HG03520 (cell line): ENCODE measurements around the gene LARP4.
"Not testable (repeated sequence)": the region's sequence is repeated elsewhere in the genome, so short reads cannot be mapped to it uniquely, and the experiment has no call there.

Source experiments
- ATAC-seq: cut with Tn5 transposase; IDR thresholded peaks from one replicate; pipeline ENCODE4 v1.9.1; 2021; ENCODE audit warnings: mild to moderate bottlenecking, moderate library complexity; ENCODE audit not compliant: unreplicated experiment

The LARP4 gene

DNA sequence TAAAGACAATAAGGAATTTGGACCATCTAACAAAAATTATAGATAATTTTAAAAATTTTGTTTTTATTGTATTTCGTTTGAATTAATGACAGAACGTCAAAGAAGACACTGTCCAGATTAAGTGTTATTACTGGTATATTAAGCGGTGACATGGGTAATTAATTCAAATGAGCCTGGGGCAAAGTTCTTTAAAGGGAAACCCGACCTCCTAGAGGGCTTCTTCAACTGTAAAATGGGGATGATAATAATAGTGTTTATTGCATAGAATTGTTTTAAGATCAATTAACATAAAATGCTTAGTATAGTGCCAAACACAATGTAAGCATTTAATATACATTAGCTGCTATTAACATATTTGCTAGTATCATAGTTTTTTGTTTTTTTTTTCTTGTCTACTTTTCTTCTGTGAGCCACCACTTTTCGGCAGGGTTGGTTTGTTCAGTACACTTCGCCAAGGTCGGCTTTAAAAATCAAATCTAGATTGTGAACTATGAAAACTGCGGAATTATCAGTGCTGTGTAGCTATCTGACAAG lies 514 bp upstream of the LARP4 start:
- no peak for ATAC-seq

DNA sequence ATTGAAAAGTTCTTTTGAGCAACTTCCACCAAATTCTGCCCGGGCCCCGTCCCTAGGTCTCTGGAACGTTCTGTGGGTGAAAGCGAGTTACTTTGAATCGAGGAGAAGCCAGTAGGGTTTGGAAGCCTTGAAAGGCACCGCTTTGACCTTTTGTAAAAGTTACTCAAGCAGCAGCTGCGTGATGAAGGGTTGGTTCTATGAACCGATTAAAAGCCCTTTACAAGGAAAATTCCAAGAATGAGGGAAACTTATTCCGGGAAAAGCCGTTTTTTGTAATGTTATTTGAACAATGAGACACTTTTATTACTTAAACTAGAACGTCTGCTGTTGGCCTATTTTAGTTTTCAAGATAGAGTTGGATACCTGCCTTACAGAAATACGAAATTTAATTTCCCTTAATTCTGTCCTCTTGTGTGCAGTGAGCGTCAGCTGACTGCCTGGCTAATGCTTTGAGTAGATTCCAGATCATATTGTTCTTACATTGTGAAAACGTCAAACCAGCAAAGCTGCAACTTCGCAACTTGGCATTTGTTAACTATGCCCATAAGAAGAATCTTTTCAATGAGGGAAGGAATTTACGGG lies 906 bp downstream of the LARP4 start:
- no peak for ATAC-seq

DNA sequence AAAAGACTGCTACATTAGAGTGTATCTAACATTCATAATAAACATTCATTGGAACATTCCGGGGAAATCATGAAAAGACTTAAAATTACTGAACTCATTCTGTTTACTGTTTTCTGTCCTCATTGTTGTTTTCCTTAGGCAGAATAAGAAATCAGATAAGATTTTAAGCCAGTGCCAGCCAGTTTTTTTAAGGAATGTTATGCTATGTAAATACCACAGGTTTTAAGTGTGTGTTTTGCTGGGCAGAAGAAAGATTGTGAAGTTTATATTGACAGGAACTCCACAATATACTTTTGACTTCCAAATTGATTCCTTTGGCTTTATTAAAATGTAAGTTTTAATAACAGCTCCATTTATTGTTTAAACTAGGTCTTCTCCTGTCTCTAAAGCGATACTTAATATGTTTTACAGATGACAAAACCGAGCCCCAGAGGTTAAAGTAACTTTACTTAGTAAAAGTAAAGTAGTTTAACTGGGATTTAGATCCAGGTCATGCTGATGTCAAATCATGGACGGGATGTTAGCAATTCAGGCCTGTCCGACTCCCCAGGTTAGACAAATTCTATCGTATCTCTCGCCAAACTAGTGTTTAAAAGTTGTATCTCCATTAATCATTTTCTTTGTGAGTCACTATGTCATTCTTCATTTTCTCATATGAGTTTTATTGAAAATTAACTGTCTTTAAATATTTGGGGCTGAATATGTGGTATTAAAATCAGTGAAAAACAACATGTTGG lies 1.7 kb downstream of the LARP4 start:
- ATAC-seq: no peak

DNA sequence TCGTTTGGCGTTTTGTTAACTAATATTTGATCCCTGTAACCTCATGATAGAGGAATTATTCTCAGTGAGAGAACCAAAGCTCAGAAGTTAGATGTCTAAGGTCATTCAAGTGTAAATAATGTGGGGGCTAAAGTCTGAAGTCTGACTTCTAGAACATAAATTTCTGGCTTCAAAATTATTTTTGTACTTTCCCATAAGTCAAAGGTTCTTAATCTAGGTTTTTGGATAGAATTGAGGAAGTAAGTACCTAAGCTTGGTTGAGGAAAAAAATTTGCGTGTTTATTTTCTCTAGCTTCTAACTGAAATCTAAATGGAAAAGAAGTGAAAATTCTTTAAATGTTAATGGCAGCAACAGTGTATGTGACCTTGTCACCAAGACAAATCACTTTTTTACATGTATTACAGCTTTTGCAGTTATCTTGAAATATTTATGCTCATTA lies 2.3 kb downstream of the LARP4 start:
- no peak for ATAC-seq

DNA sequence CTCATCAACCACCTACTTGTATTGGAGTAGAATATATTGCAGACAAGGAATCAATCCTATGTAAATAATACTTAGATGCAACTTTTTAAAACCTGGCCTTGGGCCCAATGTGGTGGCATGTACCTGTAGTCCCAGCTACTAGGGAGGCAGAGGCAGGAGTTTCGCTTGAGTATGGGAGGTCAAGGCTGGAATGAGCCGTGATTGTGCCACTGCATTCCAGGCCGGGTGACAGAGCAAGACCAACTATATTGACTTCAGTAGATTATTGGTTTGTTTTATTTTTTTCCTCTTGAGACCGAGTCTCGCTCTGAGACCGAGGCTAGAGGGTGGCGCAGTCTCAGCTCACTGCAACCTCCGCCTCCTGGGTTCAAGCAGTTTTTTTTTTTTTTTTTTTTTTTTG lies 3.6 kb downstream of the LARP4 start:
- no peak for ATAC-seq

DNA sequence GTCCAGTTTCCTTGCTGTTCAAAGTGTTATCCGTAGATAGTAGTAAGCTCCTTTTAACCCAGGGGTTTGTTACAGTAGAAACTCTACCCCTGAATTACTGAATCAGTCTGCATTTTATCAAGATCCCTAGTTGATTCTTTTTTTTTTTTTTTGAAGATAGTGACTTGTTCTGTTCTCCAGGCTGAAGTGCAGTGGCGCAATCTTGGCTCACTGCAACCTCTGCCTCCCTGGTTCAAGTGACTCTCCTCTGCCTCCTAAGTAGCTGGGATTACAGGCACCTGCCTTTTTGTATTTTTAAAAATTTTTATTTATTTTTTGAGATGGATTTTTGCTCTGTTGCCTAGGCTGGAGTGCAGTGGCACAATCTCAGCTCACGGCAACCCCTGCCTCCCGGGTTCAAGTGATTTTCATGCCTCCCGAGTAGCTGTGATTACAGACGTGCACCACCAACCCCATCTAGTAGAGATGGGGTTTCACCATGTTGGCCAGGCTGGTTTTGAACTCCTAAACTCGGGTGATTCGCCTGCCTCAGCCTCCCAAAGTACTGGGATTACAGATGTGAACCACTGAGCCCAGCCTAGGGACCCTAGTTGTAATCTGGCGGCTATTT lies 10.5 kb downstream of the LARP4 start:
- ATAC-seq: no peak

DNA sequence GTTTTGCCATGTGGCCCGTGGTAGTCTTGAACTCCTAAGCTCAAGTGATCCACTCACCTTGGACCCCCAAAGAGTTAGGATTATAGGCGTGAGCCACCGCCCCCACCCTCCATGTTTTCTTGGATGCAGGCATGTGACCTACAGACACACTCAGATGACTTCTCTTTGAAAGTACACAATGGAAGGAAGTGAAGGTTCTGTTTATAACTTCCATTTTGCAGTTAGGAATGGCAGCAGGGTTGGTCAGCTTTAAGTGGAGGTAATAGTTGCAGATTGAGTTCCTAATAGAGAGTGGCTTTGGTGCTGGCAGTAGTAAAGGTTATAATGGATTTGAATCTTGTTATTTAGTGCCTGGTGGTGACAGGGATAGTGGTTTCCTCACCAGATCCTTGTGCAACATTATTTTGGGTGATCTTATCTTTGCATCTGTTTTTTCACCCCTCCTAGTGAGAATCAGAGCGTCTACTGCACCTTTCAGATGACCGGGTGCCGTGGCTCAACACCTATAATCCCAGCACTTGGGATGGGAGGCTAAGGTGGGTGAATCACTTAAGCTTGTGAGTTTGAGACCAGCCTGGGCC lies 15.3 kb downstream of the LARP4 start:
- no peak for ATAC-seq

DNA sequence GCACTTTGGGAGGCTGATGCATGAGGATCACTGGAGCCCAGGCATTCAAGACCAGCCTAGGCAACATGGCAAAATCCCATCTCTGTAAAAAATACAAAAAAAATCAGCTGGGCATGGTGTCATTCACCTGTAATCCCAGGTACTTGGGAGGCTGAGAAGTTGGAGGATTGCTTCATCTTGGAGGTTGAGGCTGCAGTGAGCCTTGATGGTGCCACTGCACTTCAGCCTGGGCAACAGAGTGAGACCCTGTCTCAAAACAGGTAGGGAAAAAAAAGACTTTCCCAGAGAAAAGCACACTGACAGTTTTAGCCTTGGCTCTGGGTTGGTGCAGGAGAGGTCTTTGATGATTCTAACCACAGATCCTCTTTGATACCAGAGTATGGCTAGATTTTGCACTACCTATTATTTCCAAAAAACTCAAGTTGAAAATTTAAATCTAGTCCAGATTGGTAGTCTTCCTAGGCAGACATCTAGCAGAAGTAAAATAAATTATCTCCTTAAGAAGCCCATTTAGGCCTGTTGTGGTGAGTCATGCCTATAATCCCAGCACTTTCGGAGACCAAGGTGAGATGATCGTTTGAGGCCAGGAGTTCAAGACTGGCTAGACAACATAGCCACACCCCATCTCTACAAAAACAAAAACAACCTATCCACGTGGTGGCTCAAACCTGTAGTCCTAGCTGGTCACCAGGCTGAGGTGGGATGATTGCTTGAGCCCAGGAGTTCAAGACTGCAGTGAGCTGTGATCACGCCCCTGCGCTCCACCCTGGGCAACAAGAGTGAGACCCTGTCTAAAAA lies 18.6 kb downstream of the LARP4 start:
- no peak for ATAC-seq

DNA sequence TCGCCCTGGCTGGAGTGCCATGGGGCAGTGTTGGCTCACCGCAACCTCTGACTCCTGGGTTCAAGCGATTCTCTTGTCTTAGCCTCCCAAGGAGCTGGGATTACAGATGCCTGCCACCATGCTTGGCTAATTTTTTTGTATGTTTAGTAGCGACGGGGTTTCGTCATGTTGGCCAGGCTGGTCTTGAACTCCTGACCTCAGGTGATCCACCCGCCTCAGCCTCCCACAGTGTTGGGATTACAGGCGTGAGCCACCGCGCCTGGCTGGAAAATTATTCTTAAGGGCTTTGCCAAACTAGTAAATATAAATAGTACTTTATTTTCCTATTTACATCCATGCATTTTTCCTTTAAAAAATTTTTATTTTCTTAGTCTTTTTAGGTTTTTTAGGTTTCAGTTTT lies 22.2 kb downstream of the LARP4 start:
- not testable (repeated sequence) for ATAC-seq

DNA sequence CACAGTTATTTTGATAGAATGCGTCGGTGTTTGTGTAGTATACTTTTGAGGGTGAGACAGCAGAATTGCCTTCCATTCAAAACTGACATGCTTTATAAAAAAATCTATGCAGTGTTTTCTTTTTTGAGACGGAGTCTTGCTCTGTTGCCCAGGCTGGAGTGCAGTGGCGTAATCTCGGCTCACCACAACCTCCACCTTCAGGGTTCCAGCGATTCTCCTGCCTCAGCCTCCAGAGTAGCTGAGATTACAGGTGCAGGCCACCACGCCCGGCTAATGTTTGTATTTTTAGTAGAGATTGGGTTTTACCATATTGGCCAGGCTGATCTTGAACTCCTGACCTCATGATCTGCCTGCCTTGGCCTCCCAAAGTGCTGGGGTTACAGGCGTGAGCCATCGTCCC lies 22.7 kb downstream of the LARP4 start:
- not testable (repeated sequence) for ATAC-seq

DNA sequence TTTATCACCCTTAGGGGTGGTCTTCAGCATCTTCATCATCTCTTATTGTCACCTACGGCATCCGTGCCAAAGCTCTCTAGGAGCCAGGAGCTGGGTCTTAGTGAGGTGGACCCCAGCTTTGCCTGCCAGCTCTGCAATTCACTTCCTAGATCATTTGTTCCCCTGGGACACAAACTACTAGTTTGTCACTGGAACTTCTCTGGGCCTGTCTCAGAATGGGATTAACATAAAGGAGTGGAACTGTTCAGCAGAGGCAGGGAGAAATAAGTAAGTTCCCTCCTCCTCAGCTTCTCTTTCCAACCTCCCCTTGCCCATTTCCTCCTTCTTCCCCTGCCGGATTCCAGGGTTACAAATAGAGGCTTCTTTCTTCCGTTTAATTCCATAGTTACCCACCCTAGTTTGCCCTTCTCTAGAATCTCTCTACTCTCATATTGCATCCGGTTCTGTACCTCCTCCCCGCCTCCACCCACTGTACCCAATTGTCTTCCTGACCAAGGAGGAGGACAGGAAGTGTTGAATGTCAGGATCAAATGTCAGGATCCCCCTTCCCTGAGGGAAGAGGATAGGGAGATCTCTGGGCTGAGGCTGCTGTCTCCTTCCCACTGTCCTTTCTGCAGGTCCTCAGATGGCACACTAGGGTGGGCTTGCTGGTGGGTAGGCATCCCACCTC lies 25.0 kb downstream of the LARP4 start:
- ATAC-seq: no peak

DNA sequence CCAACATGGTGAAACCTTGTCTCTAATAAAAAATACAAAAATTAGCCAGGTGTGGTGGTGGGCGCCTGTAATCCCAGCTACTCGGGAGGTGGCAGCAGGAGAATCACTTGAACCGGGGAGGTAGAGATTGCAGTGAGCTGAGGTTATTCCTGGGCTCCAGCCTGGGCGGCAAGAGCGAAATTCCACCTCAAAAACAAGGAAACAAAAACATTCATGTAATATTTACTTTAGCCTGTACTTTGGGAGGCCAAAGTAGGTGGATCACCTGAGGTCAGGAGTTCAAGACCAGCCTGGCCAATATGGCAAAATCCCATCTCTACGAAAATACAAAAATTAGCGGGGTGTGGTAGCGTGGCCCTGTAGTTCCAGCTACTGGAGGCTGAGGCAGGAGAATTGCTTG lies 31.0 kb downstream of the LARP4 start:
- not testable (repeated sequence) for ATAC-seq

DNA sequence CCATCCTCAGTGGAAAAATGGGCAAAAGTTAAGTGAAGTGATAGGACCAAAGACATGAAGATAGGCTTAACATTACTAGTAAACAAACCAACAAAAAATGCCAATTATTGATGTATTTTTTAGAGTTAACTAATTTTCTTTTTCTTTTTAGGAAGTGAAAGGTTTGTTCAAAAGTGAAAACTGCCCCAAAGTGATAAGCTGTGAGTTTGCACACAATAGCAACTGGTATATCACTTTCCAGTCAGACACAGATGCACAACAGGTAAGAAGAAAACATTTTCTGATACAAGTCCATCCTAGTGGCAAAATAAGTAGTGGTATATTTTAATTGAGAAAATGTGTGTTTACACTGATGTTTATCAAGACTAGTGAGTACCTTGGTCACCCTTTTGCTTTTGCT lies 39.6 kb downstream of the LARP4 start:
- no peak for ATAC-seq

DNA sequence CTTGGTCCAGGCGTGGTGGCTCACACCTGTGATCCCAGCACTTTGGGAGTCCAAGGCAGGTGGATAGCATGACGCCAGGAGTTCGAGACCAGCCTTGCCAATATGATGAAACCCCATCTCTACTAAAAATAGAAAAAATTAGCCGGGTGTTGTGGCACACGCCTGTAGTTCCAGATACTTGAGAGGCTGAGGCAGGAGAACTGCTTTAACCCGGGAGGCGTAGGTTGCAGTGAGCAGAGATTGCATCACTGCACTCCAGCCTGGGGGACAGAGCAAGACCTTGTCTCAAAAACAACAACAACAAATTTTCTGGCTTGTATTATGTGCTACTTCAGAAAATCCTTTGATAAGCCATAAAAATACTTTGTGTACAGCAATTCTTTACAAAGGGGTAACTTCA lies 41.1 kb downstream of the LARP4 start:
- ATAC-seq: no peak

DNA sequence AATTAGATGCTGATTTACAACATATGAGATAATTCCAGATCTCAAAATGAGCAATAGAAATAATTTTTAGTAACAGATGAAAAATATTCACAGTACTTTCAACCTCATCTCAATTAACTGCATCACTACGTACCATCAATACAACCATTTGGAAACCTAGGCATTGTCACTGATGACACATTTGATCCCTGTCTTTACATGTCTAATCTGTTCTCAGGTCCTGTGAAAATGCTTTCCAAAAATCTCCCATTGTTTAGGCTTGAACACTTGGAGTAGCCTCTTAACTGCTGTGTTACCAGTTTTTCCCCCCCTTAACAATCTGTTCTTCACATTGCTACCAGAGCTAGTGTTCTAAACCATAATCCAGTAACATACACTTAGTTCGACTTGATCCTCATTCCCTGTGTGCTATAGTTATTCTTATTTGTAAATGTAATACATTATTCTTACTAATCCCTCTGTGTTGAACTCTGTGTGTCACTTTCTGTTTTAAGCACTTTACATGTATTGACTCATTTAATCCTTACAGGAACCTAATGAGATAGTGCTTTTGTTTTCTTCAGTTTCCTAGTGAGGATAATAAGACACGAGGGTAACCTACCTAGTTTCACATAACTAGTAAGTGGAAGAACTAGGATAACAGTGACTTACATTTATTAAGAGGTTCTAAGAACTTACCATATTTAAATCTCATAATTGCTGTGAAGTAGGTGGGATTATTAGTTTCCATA lies 41.7 kb downstream of the LARP4 start:
- ATAC-seq: no peak

DNA sequence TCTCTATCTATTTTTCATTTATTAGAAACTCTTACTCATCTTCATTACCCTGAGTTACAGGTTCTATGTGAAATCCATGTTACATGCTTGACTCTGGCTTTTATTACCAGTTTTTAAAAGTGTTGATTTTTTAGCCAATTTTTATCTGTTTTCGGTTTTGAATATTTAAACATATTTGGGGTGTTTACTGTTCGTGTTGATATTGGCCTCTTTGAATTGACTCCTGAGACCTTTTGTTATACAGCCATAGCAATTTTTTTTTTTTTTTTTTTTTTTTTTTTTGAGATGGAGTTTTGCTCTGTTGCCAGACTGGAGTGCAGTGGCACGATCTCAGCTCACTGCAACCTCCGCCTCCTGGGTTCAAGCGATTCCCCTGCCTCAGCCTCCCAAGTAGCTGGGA lies 49.0 kb downstream of the LARP4 start:
- not testable (repeated sequence) for ATAC-seq

DNA sequence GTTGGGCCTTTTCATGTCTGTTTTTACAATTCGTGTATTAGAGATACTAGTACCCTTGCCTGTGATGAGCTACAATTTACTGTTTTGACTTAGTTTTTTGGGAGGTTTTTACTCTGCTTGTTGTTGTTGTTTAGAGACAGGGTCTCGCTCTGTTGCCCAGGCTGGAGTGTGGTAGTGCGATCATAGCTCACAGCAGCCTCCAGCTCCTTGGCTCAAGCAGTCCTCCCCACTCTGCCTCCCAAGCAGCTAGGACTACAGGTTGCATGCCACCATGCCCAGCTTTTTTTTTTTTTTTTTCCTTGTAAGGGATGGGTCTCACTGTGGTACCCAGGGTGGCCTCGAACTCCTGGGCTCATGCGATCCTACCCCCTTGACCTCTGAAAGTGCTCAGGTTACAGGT lies 52.1 kb downstream of the LARP4 start:
- no peak for ATAC-seq

DNA sequence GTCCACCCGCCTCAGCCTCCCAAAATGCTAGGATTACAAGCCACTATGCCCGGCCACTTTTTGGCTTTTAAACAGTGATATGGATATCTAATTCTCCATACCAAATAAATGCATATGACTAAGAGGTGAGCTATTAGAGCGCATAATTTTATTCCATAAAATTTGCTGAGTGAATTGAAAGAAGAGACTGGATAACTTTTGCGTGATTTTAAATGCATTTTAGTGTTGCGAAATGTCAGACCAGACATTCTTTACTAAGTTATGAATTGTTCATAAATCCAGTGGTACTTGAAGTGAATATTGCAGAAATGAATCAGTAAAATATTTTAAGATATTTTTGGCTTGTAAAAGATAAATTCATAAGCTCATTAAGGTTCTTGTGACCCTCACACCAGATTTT lies 53.2 kb downstream of the LARP4 start:
- no peak for ATAC-seq

DNA sequence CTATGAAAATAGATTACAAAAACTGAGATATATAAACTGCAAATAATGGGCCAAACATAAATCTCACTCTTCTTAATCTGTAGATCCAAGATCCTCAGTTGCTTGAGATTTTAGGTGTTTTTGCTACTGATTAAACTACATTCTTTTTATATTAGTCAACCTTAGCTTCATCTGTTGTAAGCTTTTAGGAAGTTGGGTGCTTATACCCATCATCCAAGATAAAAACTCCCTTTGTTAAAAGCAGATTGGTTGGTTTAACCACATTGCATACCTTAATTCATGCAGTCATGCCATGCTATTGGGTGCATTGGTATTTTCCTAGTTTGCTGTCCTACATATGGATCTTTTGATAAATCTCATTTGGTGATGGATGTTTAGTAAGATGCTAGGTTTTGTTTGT lies 57.9 kb downstream of the LARP4 start:
- no peak for ATAC-seq

DNA sequence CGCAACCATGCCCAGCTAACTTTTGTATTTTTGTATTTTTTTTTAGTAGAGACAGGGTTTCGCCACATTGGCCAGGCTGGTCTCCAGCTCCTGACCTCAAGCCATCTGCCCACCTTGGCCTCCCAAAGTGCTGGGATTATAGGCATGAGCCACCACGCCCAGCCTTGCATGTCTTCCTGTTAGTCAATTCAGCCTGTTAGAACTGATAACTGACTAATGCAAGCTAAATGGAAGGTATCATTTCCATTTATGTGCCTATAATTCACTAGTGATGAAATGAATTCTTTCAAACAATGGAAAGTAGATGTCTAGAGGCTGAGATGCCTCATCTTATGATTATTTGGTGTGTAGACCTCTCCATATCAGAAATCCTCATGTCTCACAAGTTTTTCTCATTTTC lies 66.8 kb downstream of the LARP4 start:
- ATAC-seq: no peak
